Left forelimb (tissue), 1 donor: Measurements from ENCODE around the gene ATP6V1B1.

Source experiments
- DNase-seq: peaks from one replicate; pipeline ENCODE4 v3.0.0-alpha.2; 2018; ENCODE audit warnings: low spot score

The ATP6V1B1 gene

GRCh38 chr2:70944111-70944690 lies 8.5 kb downstream of the ATP6V1B1 start:
- peak; percentile 55 for DNase-seq

- DNase-seq = peak; percentile 66
Measured at GRCh38 chr2:70946832-70947442, 11.2 kb downstream of the ATP6V1B1 start.

- DNase-seq = no peak
Measured at GRCh38 chr2:70947556-70948184, 12.0 kb downstream of the ATP6V1B1 start.

- peak; percentile 81 for DNase-seq
Measured at GRCh38 chr2:70948337-70949003, 12.8 kb downstream of the ATP6V1B1 start.

- no peak for DNase-seq
Measured at GRCh38 chr2:70949086-70949485, 13.4 kb downstream of the ATP6V1B1 start.

- no peak for DNase-seq
Measured at GRCh38 chr2:70954886-70955285, 19.2 kb downstream of the ATP6V1B1 start.

GRCh38 chr2:70956141-70956540 lies 20.4 kb downstream of the ATP6V1B1 start:
- no peak for DNase-seq

- no peak for DNase-seq
Measured at GRCh38 chr2:70957798-70958197, 22.1 kb downstream of the ATP6V1B1 start.

GRCh38 chr2:70958759-70959158 lies 23.1 kb downstream of the ATP6V1B1 start:
- no peak for DNase-seq

- no peak for DNase-seq
Measured at GRCh38 chr2:70959271-70959761, 23.6 kb downstream of the ATP6V1B1 start.

GRCh38 chr2:70959851-70960832 lies 24.4 kb downstream of the ATP6V1B1 start:
- no peak for DNase-seq

- peak; percentile 30 for DNase-seq
Measured at GRCh38 chr2:70960833-70961647, 25.3 kb downstream of the ATP6V1B1 start.

- no peak for DNase-seq
Measured at GRCh38 chr2:70961648-70961994, 25.9 kb downstream of the ATP6V1B1 start.

- peak; percentile 47 for DNase-seq
Measured at GRCh38 chr2:70962211-70962884, 26.6 kb downstream of the ATP6V1B1 start.

- peak; percentile 55 for DNase-seq
Measured at GRCh38 chr2:70962885-70963878, 27.5 kb downstream of the ATP6V1B1 start.

GRCh38 chr2:70964133-70964532 lies 28.4 kb downstream of the ATP6V1B1 start:
- peak; percentile 23 for DNase-seq

GRCh38 chr2:70964596-70965386 lies 29.1 kb downstream of the ATP6V1B1 start:
- DNase-seq = peak; percentile 70

GRCh38 chr2:70965506-70965905 lies 29.8 kb downstream of the ATP6V1B1 start:
- peak; percentile 18 for DNase-seq
